ENCODE data around the gene FSCN2.

Gene FSCN2

DNA sequence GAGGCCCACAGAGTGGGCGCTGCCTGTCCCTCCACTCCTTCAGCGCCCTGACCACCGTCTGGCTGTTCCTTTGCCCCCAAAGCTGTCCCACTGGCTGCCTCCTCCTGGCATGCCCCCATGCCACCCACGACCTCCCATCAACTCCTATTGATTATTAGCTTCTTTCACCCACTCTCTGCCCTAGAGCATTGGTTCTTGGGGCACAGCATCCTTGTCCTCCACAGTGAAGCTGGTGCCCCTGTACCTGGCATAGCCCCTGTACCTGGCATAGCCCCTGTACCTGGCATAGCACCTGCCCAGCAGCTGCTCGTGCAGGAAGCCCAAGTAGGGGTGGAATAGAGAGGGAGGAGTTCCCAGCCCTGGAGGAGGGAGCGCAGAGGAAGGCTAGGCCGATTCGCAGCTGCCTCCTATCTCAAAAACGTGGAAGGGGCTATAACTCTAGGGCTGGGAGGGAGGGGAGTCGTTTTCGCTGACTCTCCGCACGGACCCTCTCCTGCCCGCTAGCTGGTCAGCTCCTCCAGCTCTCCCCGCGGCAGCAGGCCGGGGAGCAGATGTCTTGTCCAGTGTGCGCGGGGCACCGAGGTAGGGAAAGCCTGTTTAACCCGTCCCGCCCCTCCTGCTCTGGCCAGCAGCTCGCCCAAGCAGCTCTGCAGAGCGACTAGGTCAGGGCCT is 9.9 kb upstream of the FSCN2 start:
- DNase-seq (ENCODE audit: low read depth) = no peak
- TF ChIP-seq, protein P1, sequence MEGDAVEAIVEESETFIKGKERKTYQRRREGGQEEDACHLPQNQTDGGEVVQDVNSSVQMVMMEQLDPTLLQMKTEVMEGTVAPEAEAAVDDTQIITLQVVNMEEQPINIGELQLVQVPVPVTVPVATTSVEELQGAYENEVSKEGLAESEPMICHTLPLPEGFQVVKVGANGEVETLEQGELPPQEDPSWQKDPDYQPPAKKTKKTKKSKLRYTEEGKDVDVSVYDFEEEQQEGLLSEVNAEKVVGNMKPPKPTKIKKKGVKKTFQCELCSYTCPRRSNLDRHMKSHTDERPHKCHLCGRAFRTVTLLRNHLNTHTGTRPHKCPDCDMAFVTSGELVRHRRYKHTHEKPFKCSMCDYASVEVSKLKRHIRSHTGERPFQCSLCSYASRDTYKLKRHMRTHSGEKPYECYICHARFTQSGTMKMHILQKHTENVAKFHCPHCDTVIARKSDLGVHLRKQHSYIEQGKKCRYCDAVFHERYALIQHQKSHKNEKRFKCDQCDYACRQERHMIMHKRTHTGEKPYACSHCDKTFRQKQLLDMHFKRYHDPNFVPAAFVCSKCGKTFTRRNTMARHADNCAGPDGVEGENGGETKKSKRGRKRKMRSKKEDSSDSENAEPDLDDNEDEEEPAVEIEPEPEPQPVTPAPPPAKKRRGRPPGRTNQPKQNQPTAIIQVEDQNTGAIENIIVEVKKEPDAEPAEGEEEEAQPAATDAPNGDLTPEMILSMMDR (conservative IDR thresholded peaks at IDR 0.05; ENCODE audit: low read length) = no peak
- H3K4me3 ChIP-seq (ENCODE audit: low read length) = peak overlapping the region; percentile 51

DNA sequence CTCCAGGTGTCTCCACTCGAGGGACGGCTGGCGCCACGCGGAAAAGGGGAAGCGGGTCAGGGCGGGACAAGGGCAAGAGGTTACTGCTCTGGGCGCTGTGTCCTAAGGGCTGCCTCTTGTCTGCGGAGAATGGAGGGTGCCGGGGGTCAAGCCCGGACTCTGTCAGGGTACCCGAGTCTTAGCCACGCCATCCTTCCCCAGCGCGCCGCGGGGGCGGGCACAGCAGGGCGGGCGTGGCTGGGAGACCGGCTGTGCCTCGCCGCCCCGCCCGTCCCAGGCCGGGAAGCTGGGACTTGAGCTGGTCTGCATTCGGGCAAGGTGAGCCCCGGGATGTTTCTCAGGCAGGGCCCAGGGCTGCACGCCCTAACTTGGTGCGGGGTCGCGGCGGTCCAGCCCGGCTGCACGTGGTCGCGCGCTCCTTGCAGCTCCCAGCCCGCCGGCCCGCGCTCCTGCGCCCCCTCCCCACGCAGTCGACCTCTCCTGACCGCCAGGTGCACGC is 9.3 kb upstream of the FSCN2 start:
- H3K4me3 ChIP-seq (ENCODE audit: low read length) = peak overlapping the region; percentile 51
- TF ChIP-seq, protein P1 (conservative IDR thresholded peaks at IDR 0.05; ENCODE audit: low read length) = no peak
- DNase-seq (ENCODE audit: low read depth) = no peak

DNA sequence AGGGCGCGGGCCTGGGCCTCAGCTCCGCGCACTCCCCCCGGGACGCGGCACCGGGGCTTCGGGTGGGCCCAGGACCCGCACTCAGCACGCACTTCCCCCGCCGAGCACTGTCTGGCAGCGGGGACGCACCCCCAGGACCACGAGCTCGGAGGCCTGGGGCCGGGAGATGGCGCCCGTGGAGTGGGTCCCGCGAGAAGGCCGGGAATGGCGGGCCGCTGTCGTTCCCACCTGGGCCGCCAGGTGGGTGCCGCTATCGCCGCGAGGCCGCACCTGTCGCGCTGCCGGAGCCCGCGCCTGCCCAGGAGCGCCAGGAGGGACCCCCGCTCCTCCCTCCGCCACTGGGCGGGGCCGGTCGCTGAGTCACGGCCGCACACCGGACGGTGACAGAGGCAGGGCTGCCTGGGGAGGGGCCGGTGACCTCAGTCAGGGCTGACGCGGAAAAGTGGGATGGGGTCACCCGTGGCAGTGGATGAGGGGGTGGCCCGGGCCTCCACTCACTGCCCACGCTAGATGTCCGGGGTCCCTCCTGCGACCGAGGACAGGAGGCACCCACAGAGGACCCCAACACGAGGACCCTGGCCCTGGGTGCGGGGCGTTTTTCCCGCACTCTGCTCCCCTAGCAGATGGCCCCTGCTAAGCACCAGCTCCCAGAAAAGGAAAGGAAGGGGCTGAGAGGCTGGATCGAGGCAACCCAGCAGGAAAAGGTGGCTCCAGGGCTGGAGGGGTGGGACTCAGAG is 8.7 kb upstream of the FSCN2 start:
- H3K4me3 ChIP-seq (ENCODE audit: low read length) = peak overlapping the region; percentile 51
- no peak for DNase-seq (ENCODE audit: low read depth)
- TF ChIP-seq, protein P1 (conservative IDR thresholded peaks at IDR 0.05; ENCODE audit: low read length) = no peak; the same call in 1 of the 2 replicates

DNA sequence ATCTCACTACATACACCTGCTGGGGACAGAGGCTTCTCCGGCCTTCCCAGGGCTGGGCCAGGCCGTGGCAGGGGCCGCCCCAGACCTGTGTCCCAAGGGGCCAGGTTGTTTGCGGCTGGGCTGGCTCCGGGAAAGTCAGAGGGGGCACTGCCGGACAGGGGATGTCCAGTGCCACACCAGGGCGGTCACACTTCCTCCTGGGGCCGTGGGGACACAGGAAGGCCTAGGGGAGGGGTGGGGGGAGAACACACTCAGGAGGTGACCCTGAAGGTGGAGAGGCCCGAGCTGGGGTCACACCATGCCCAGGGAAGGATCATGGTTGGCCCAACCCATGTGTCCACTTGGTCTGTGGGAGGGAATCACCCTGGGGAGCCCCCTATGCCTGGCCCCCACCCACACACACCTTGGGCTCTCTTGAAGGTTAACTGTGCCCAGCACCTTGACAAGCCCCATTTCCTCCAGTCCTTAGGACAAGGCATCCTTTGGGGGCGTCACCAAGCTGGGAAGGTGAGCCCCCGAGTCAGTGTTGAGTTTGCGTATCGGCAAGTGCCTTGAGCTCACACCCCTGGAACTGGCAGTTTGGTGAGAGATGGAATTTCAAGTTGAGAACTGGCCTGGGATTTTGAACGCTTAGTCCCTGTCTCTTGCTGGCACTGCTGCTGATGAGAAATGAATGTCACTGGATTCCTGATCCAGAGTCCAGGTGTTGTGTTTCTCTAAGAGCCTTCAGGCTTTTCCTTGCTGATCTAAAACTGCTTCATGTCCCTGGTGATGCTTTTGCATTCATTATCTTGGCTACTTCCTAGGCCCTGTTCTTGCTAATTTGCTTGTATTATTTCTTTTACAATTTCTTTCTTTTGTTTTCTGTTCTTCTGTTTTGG is 7.9 kb upstream of the FSCN2 start:
- TF ChIP-seq, protein P1 (conservative IDR thresholded peaks at IDR 0.05; ENCODE audit: low read length) = no peak
- DNase-seq (ENCODE audit: low read depth) = no peak
- no peak overlapping the region for H3K4me3 ChIP-seq (ENCODE audit: low read length)

DNA sequence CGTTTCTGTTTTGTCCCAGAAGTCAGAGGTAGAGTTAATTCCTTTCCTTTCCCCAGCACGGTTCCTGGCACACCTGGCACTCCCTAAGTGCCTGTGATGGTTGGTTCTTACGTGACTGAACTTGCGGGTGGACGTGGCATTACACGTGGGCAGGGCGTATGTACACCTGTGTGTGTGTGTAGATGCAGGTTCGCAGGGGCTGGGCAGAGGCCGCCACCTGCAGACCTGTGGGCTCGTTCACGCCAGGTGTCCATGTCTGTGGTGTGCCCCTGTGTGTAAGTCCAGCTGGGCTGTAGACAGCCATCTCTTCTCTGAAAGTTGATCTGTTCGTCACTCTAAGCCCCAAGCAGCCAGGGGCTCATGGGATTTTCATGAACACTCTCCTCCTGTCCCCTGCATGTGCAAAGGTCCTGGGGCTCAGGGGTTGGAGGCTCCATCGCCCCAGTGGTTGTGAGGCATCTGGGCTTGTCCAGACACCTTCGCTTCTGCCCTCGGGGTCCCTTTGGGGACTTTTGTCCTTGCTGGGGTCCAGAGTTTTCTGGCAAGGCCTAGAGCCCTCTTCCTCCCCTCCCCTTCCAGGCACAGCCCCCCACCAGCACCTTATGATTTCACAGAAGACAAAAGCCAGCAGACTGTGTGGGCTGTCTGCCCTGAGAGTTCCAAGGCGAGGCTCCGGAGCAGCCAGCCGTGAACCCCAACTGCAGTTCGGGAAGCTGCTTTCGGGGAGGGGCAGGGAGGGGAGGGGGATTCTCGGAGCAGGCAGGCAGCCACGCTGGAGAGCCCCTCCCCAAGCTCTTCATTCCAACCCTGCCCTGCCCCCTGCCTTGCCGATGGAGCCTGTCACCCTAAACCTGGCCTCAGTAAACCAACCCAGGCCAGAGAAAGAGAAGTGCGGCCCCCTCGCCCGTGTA is 5.4 kb upstream of the FSCN2 start:
- TF ChIP-seq, protein P1 (conservative IDR thresholded peaks at IDR 0.05; ENCODE audit: low read length) = no peak; the same call in none of the 2 replicates
- no peak for DNase-seq (ENCODE audit: low read depth)
- H3K4me3 ChIP-seq (ENCODE audit: low read length) = no peak overlapping the region

DNA sequence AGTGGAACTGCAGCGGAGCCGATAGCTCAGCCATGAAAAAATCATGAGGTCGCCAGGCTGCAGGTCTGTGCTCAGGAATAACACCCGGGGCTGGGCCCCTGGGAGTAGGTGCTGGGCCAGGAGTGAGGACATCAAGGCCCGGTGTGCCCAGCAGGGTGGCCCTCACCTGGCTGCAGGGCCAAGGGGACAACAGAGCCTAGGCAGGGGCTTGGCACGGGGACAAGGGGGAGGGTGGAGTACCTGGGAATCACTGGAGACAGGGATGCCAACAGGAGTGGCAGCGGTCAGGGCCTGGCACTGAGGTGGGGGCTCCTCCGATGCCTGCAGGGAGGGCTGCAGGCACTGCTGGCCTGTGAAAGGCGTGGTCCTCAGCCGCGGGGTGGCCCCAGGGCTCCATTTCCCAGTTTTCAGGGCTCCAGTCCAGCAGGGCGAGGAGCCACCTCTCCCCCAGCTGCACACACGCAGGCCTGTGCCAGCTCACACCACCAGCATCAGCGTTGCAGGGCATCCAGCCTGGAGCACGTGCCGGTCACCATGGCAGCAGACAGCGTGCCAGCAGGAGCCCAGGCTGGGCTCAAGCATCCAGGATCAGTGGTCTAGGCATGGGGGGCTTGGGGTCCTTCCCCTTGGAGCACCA is 4.7 kb upstream of the FSCN2 start:
- TF ChIP-seq, protein P1 (conservative IDR thresholded peaks at IDR 0.05; ENCODE audit: low read length) = 0 out of 2 replicates have a peak, but pooled peaks have one; percentile 31
- DNase-seq (ENCODE audit: low read depth) = peak; percentile 71

More for the DNA sequence above, 4.7 kb upstream of the FSCN2 start:
- H3K4me3 ChIP-seq (ENCODE audit: low read length) = no peak overlapping the region

Data from AG10803 (cell line).